IPS-NIHi11 (cell line): Measurements from ENCODE around the gene ANXA8.
"Not testable (repeated sequence)": the region's sequence is repeated elsewhere in the genome, so short reads cannot be mapped to it uniquely, and the experiment has no call there.

Experiments
- DNase-seq: peaks from one replicate; pipeline ENCODE4 v3.0.0; 2012; ENCODE audit warnings: mixed read lengths, low spot score

ANXA8 gene

DNA sequence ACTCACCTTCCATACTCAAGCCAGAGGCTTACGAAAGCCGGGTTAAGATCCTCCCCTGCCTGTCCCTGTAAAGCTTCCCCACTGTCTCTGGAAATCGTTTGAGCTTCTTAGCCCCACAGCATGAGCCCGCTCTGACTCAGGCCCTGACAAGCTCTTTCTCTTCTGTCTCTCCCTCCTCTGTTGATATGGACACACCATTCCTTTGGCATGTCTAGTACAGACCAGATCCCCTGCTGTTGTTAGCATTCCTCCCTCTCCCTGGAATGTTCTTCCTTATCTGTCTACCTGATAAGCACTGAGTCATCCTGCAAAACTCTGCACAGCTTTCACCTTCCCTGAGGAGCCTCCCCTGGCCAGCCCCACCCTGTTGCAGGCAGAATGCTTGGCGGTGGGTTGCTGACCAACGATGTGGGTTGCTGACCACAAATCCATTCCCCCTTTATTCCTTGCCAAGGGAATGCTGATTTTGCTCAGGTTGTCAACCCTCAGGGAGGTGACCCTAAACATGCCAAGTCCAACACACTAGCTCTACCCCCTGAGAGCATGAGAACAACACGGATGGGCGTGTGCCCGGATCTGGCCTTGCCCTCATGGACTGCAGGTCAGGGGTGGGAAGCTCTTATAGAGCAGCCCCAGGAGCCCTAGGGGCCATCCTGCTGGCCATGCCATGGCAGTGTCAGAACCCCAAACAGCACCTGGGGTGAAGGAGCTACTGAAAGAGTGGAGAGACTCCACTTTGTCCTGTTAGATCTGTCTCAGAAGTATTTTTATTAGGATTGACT, 21.1 kb downstream of the ANXA8 start:
- not testable (repeated sequence) for DNase-seq

GRCh38 chr10:47461261-47461687, 22.6 kb downstream of the ANXA8 start:
- not testable (repeated sequence) for DNase-seq

- DNase-seq = no peak
These were observed 25.3 kb downstream of the ANXA8 start for GRCh38 chr10:47458466-47459154.

DNA sequence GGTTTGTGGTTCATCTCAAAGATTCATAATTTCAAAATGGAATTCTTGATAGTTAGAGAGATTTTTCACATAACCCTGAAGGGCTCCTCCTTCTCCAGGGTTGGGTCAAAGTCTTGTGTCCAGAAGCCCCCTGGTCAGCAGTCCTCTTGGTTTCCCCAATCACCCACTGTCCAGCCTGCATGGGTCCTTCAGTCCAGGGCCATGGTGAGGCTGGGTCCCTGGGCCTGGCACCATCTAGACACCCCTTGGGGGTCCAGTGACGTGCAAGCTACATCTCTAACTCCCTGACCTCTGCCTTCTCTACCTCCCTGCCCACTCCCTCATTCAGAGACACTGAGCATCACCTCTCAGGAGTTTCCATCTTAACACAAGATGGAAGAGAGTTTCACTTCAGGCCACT, 26.1 kb downstream of the ANXA8 start:
- no peak for DNase-seq

DNA sequence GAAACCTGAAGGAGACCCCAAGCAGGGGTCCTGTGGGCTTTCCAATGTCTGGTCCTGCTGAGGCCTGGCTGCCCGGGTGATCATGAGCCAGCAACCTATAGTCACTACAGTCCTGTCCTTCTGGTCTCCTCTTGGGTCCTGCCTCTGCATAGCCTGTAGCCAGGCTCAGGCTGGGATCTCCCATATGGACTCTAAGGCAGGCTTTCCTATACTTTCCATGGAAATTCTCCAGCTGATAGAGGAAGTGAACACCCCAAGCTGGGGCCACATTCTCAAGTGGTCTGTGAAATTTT, 26.4 kb downstream of the ANXA8 start:
- DNase-seq = no peak

DNA sequence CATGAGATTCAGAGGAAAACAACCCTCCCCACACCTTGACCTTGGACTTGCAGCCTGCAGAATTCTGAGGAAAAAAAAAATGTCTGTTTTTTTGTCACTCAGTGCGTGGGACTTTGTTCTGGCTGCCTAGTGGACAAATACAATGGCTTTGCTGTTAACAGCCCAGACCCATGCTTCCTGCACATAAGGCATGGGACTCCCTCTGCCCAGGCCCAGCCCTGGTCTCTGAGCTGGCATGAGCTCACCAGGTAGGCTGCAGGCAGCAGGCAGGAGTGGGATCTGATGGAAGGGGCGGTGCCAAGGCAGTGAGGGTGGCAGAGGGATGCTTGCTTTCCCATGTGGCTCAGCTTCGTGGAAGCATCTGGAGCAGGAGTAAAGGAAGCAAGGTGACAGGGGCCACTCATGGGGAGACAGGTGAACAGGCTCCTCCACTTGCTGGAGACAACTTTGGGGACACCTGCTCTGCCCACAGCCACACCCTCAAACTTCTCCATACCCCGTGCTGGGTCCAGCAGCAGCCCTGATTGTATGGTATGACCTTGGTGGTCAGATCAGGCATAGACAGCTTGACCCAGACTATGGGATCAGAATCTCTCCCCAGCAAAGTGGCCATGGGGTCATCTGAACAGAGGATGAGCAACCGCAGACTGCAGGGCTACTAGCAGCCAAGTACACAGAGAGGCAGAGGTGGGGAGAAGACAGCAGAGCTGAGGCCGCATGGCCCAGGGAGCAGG, 27.0 kb downstream of the ANXA8 start:
- DNase-seq = no peak

GRCh38 chr10:47456079-47456785, 27.7 kb downstream of the ANXA8 start:
- no peak for DNase-seq

GRCh38 chr10:47455350-47456078, 28.4 kb downstream of the ANXA8 start:
- DNase-seq = not testable (repeated sequence)

DNA sequence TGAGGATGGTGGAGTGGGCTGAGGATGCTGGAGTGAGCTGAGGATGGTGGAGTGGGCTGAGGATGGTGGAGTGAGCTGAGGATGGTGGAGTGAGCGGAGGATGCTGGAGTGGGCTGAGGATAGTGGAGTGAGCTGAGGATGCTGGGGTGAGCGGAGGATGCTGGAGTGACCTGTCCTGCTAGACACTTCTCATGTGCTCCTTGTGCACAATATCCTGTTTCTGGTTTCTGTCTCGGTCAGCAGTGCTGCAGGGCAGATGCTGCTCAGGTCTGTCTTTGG, 29.2 kb downstream of the ANXA8 start:
- no peak for DNase-seq

DNA sequence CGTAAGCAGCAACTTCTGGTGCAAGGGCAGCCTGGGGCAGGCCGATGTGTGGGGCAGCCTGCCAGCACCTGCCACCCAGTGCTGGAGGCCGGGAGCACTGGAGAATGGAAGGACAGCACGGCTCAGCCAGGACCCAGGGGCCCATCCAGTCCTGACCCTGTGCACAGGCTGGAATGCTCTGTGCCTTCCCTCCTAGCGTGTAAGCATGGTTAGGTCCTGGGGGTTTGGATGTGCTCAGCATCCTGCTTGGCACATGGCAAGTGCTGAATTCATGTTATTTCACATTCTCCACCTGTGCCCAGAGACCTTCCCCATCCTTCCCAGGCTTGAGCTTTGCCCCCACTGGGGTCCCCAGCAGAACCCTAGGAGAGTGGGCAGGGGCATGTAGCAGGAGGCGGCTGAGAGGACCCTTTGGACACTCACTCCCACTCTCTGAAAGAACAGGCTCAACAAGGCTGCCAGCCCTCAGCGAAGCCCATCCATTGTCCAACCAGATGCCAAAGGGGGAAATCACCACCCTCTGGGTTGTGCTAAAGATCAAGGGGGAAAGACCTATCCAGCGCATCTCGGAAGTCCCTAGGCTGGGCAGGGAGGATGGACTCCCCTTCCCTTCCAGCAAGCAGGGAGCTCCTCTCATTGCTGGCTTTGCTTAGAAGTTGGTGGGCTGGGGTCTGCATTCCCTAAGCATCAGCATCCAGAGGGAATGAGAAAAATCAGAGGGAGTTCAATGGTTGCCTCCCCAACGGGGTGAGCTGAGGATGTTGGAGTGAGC, 29.7 kb downstream of the ANXA8 start:
- DNase-seq = no peak

DNA sequence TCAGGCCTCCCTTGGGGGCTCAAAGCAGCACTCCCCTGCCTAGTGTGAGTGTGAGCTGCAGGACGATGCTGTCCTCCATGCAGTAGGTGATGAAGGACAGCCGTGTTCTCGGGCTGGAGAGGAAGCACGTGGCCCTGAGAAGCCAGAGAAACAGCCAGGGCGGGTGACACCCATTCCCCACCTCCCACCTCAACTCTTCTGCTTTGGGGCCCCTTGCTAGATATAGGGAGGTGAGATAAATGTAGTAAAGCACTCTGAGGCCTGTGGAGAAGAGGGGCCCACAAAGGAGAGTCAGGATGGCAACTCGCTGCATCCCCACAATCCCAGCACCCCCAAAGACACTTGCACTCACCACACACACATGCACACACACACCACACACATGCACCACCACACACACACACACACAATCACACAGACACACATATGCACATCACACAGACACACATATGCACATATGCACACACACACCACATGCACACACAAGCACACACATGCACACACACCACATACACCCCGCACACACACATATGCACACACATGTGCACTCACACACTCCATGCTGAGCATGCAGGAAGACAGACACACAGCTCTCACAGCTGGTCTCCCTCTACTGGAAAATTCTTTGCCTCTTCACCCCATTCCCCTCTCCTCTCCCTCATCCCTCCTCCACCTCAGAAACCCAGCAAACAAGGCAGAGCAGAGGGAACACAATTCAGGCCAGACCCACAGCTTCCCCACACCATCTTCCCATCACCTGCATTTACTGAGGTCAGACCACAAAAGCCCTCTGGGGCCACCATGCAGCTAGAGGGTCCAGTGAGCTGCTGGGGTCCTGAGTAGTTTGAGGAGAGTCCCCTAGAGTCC, 30.5 kb downstream of the ANXA8 start:
- DNase-seq = no peak

GRCh38 chr10:47452495-47453140, 31.3 kb downstream of the ANXA8 start:
- peak; percentile 47 for DNase-seq

GRCh38 chr10:47451998-47452494, 31.9 kb downstream of the ANXA8 start:
- no peak for DNase-seq

GRCh38 chr10:47451273-47451997, 32.5 kb downstream of the ANXA8 start:
- DNase-seq = no peak

DNA sequence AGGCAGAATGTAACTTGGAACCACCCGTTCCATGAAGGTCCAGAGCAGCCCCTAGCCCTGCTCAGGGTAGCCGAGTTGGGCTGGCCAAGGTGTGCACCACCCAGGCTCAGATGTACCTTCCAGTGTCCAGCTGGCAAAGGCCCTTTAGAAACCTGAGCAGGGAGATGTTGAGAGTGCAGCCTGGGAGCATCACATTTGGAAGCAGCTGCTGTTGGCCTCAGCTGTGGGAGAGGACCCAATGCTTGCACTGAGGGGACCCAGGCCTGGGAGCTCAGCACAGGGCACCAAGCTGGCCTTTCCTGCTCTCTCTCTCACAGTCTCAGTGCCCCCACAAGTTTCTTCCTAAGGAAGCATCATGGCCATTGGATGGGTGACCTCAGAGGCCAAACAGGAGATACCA, 33.5 kb downstream of the ANXA8 start:
- no peak for DNase-seq

DNA sequence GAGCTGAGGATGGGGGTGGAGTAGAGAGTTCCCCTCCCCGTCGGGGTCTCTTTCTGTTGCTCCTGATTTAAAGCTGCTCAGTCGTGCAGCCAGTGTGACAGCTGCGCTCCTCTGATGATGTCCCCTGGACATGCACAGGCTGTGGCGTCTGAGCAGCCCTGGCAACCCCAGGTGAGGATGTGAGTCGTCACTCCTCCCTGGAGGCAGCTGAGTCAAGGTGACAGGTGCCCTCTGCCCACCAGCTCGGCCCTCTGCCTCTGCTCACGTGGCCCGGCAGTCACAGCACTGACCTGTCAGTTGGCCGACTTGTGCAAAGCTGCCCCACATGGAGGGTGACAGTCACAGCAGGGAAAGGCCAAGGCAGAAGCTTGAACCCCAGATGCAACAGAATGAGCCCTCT, 33.9 kb downstream of the ANXA8 start:
- no peak for DNase-seq

- DNase-seq = no peak
These were observed 34.6 kb downstream of the ANXA8 start for GRCh38 chr10:47449102-47449978.

- DNase-seq = no peak
These were observed 36.2 kb downstream of the ANXA8 start for GRCh38 chr10:47447705-47448104.
